ENCODE measurements around the gene SULF2.

Gene SULF2

DNA sequence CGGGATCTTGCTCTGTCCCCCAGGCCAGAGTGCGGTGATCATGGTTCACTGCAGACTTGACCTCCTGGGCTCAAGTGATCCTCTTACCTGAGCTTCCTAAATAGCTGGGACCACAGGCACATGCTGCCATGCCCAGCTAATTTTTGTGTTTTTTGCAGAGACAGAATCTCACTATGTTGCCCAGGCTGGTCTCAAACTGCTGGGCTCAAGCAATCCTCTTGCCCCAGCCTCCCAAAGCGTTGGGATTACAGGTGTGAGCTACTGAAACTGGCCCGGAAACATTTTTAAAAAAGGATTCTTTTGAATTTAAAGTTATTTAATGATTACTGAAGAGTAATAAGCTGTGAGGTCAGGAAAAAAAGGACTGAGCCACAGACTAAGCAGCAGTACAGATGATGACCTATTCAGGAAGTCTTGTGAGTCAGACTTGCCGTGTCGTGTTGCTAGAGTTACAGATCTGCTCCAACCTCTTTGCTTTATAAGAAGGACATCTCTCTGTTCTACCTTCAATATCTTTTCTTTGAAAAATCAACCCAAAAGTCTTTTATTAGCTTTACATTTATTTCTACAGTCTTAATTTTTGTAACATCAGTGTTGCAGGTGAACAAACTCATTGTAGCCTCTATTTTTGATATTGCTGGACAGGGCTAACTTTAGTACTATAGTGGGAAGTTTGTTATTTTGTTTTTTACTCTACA lies 174.9 kb downstream of the SULF2 start:
- peak; percentile 83 for DNase-seq (ENCODE audit: low spot score)
- no peak for FAIRE-seq

DNA sequence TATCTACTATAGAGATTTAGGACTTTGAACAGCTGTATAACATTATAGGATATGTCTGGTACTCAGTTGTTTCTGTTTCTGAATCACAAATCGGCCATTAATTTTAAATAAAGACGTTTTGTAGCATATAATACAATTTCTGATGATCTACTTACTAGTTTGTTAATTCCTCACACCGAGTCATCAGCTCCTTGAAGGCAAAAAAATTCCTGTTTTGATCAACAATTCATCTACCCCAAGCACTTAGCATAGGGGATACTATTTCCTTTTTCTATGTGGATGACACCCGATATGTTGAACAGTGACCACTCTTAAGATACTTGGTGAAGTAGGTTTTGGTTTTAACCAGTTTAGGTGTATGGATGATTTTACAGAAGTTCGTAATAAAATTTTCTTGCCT lies 176.3 kb downstream of the SULF2 start:
- FAIRE-seq: no peak
- no peak for DNase-seq (ENCODE audit: low spot score)

All from urothelium cell line (cell line).